Measurements from ENCODE around the gene EXOC2.

EXOC2 gene

DNA sequence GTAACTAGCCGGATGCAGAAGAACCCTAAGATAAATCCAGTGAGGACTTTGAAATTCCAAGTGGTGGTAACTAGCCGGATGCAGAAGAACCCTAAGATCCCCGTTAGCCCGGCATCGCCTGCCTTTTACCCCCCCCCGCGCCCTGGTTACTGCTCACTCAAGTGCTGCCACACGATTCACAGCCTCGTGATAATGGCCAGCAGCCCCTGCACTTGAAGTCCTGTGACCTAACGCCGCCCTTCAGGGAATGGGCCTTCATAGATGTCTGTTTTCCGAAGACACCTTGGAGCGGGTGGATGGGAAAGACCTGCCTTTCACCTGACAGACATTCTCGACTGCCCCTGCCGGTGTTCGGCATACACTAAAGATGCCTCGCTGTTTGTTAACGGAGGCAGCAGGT lies 163.9 kb downstream of the EXOC2 start:
- H3K9ac ChIP-seq, result no peak overlapping the region
- no peak overlapping the region for H3K4me2 ChIP-seq
- H3K36me3 ChIP-seq (ENCODE audit: insufficient read depth), result no peaks in the 10 kb centered on the region
- TF ChIP-seq, protein P1, sequence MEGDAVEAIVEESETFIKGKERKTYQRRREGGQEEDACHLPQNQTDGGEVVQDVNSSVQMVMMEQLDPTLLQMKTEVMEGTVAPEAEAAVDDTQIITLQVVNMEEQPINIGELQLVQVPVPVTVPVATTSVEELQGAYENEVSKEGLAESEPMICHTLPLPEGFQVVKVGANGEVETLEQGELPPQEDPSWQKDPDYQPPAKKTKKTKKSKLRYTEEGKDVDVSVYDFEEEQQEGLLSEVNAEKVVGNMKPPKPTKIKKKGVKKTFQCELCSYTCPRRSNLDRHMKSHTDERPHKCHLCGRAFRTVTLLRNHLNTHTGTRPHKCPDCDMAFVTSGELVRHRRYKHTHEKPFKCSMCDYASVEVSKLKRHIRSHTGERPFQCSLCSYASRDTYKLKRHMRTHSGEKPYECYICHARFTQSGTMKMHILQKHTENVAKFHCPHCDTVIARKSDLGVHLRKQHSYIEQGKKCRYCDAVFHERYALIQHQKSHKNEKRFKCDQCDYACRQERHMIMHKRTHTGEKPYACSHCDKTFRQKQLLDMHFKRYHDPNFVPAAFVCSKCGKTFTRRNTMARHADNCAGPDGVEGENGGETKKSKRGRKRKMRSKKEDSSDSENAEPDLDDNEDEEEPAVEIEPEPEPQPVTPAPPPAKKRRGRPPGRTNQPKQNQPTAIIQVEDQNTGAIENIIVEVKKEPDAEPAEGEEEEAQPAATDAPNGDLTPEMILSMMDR (conservative IDR thresholded peaks at IDR 0.05; ENCODE audit: low read depth, low read length), result no peak
- H3K4me1 ChIP-seq (ENCODE audit: low read depth, poor library complexity, severe bottlenecking), result no peaks in the 10 kb centered on the region
- H3K4me3 ChIP-seq (IDR thresholded peaks at IDR 0.05; ENCODE audit: insufficient read depth, low read depth, low read length), result no peak overlapping the region
- no peak overlapping the region for H3K27ac ChIP-seq
- no peaks in the 10 kb centered on the region for H3K27me3 ChIP-seq (ENCODE audit: insufficient read depth, low read depth)
- H4K20me1 ChIP-seq (ENCODE audit: insufficient read depth), result no peaks in the 10 kb centered on the region
- H3K79me2 ChIP-seq (ENCODE audit: insufficient read depth, low read depth), result no peaks in the 10 kb centered on the region
- no peak overlapping the region for H2AFZ ChIP-seq (ENCODE audit: low read depth)

DNA sequence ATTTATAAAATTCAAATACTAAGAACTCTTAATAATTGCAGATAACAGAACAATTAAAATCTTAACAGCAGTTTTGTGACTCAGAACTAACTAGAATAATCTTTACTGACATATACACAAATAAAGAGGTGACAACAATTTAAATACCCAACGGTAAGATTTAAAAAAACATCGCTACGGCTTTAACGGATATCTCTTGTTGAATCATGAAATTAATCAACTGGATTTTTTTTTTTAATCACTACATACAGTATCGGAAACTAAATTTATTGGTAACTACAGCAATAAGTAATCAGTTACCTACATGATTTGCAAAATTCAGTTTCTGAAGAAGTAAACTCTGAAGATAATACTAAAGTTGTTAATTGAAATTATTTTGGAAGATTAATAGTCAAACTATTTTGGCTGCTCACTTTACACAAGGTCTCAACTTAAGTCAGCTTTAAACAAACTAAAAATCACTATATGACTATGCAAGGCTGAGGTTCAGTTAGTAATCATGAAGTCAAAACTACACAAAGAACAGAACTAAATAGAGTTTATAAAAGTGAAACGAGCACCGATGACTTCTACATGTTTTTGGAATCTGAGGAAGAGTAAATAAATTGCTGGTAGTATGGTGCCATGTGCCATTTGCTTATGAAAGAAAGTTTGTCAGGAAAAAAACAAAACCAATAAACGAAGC lies 164.8 kb downstream of the EXOC2 start:
- H3K79me2 ChIP-seq (ENCODE audit: insufficient read depth, low read depth), result no peaks in the 10 kb centered on the region
- no peaks in the 10 kb centered on the region for H3K27me3 ChIP-seq (ENCODE audit: insufficient read depth, low read depth)
- H2AFZ ChIP-seq (ENCODE audit: low read depth), result no peak overlapping the region
- no peak overlapping the region for H3K4me3 ChIP-seq (IDR thresholded peaks at IDR 0.05; ENCODE audit: insufficient read depth, low read depth, low read length)
- no peak overlapping the region for H3K9ac ChIP-seq
- TF ChIP-seq, protein P1 (conservative IDR thresholded peaks at IDR 0.05; ENCODE audit: low read depth, low read length), result no peak
- H3K27ac ChIP-seq, result no peak overlapping the region
- no peaks in the 10 kb centered on the region for H4K20me1 ChIP-seq (ENCODE audit: insufficient read depth)
- H3K4me2 ChIP-seq, result no peak overlapping the region
- H3K4me1 ChIP-seq (ENCODE audit: low read depth, poor library complexity, severe bottlenecking), result no peaks in the 10 kb centered on the region
- no peaks in the 10 kb centered on the region for H3K36me3 ChIP-seq (ENCODE audit: insufficient read depth)

DNA sequence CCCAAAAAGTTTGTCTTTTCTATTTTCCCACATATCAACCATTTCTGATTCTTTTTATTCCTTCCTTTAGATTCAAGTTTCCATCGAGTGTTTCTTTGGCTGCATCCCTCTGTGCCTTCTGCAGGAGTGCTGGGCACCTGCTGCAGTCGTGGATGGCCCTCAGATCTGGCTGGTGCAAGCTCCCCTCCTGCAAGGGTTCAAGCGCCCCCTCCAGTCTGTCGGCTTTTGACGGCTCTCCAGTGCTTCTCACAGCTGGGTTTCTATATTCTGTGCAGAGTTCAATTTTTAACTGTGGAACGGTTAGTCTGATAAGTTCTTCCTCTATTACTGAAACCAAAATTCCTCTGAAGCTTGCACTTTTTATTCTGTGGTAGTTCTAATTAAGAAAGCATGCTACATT lies 168.1 kb downstream of the EXOC2 start:
- no peak overlapping the region for H3K27ac ChIP-seq
- H3K9ac ChIP-seq, result no peak overlapping the region
- H4K20me1 ChIP-seq (ENCODE audit: insufficient read depth), result no peaks in the 10 kb centered on the region
- no peak overlapping the region for H3K4me2 ChIP-seq
- no peak overlapping the region for H3K4me3 ChIP-seq (IDR thresholded peaks at IDR 0.05; ENCODE audit: insufficient read depth, low read depth, low read length)
- no peaks in the 10 kb centered on the region for H3K79me2 ChIP-seq (ENCODE audit: insufficient read depth, low read depth)
- H3K4me1 ChIP-seq (ENCODE audit: low read depth, poor library complexity, severe bottlenecking), result no peaks in the 10 kb centered on the region
- H3K36me3 ChIP-seq (ENCODE audit: insufficient read depth), result no peaks in the 10 kb centered on the region
- no peaks in the 10 kb centered on the region for H3K27me3 ChIP-seq (ENCODE audit: insufficient read depth, low read depth)
- TF ChIP-seq, protein P1 (conservative IDR thresholded peaks at IDR 0.05; ENCODE audit: low read depth, low read length), result no peak
- H2AFZ ChIP-seq (ENCODE audit: low read depth), result no peak overlapping the region

DNA sequence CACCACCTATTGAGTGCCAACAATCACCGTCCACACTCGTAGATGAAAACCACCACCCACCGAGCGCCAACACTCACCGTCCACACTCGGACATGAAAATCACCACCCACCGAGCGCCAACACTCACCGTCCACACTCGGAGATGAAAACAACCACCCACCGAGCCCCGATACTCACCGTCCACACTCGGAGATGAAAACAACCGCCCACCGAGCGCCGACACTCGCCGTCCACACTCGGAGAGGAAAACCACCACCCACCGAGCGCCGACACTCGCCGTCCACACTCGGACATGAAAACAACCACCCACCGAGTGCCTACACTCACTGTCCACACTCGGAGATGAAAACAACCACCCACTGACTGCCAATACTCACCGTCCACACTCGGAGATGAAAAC lies 172.1 kb downstream of the EXOC2 start:
- H3K4me1 ChIP-seq (ENCODE audit: low read depth, poor library complexity, severe bottlenecking), result no peaks in the 10 kb centered on the region
- no peak overlapping the region for H2AFZ ChIP-seq (ENCODE audit: low read depth)
- H3K4me3 ChIP-seq (IDR thresholded peaks at IDR 0.05; ENCODE audit: insufficient read depth, low read depth, low read length), result no peak overlapping the region
- H3K36me3 ChIP-seq (ENCODE audit: insufficient read depth), result no peaks in the 10 kb centered on the region
- TF ChIP-seq, protein P1 (conservative IDR thresholded peaks at IDR 0.05; ENCODE audit: low read depth, low read length), result no peak
- H3K79me2 ChIP-seq (ENCODE audit: insufficient read depth, low read depth), result no peaks in the 10 kb centered on the region
- H3K27ac ChIP-seq, result no peak overlapping the region
- H3K27me3 ChIP-seq (ENCODE audit: insufficient read depth, low read depth), result no peaks in the 10 kb centered on the region
- H3K4me2 ChIP-seq, result no peak overlapping the region
- H4K20me1 ChIP-seq (ENCODE audit: insufficient read depth), result no peaks in the 10 kb centered on the region
- no peak overlapping the region for H3K9ac ChIP-seq

Data from KMS-11 (cell line).